Kidney epithelial cell (primary cell): ENCODE results near the gene DNAH1. TPM values are rescaled to one million over a fixed set of nuclear protein-coding genes. Genes with fewer than 3 reads are reported as not detected.

Experiments
- DNase-seq: peaks from one replicate; pipeline ENCODE4 v3.0.0-alpha.2; 2010; ENCODE audit warnings: low read depth
- H3K27me3 ChIP-seq: 2 replicates; pipeline ENCODE4 v1.6.0; 2011; ENCODE audit warnings: low read length; ENCODE audit not compliant: control insufficient read depth, insufficient read depth
- H3K36me3 ChIP-seq: 2 replicates; pipeline ENCODE4 v1.5.1; 2011; ENCODE audit warnings: low read length; ENCODE audit not compliant: control insufficient read depth, insufficient read depth
- H3K4me3 ChIP-seq: 2 replicates; pipeline ENCODE4 v1.5.1; 2011; ENCODE audit warnings: low read depth, mild to moderate bottlenecking, control low read depth, low read length
- total RNA-seq: library from RNA; depleted of rRNA; stranded (reverse); fragments of >200 nt; gene quantifications from 2 replicates; pipeline ENCODE4 v1.2.3, GENCODE V29; 2015
- TF ChIP-seq, protein P1 (sequence below): IDR thresholded peaks from 2 replicates; pipeline ENCODE4 v1.5.1; 2011; ENCODE audit warnings: mild to moderate bottlenecking, moderate library complexity, low read length, control low read depth, inconsistent platforms; ENCODE audit not compliant: insufficient read depth, poor library complexity, severe bottlenecking

The DNAH1 gene
- total RNA-seq, 1 donor from 2014 or later: 0.96 TPM

DNA sequence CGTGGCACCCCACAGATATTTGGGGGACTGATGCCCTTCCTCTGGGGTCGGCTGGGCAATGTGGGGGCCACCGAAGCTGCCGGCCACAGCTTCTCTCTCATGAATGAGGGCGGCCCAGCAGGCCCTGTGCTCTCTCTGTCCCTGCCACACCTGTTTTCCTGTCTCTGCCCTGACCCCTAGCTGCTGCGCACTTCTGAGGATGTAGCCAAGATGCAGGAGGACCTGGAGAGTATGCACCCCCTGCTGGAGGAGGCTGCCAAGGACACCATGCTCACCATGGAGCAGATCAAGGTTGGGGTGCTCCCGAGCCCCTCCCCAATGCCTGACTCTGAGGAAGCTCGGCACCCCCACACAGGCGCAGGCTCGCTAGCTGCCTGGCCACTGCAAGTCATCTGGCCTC is 69.0 kb downstream of the DNAH1 start:
- Histone ChIP-seq H3K27me3 (peaks cover 5% of the 10 kb centered on the region), H3K36me3 (no peaks in the 10 kb centered on the region), H3K4me3 (no peak overlapping the region)
- peak; percentile 14 for DNase-seq
- TF ChIP-seq, protein P1, sequence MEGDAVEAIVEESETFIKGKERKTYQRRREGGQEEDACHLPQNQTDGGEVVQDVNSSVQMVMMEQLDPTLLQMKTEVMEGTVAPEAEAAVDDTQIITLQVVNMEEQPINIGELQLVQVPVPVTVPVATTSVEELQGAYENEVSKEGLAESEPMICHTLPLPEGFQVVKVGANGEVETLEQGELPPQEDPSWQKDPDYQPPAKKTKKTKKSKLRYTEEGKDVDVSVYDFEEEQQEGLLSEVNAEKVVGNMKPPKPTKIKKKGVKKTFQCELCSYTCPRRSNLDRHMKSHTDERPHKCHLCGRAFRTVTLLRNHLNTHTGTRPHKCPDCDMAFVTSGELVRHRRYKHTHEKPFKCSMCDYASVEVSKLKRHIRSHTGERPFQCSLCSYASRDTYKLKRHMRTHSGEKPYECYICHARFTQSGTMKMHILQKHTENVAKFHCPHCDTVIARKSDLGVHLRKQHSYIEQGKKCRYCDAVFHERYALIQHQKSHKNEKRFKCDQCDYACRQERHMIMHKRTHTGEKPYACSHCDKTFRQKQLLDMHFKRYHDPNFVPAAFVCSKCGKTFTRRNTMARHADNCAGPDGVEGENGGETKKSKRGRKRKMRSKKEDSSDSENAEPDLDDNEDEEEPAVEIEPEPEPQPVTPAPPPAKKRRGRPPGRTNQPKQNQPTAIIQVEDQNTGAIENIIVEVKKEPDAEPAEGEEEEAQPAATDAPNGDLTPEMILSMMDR: peak; percentile 78

DNA sequence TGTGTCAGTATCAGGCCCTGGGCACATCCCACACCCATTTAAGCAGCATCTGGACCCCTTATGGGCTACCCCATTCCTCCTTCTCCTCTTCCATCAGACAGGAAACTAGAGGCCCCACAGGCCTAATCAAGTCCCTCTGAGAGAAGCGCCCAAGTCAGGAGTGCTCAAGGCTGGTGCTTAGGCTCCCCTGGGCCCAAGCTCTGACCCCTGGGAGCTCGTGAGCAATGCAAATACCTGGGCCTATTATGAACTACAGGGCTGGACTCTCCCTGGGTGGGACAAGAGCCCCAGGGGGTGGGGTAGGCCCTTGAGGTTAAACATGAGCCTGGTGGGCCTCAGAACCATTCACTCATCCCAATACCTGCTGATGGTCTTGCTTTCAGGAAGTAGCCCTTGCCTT is 71.4 kb downstream of the DNAH1 start:
- TF ChIP-seq, protein P1: no peak

DNA sequence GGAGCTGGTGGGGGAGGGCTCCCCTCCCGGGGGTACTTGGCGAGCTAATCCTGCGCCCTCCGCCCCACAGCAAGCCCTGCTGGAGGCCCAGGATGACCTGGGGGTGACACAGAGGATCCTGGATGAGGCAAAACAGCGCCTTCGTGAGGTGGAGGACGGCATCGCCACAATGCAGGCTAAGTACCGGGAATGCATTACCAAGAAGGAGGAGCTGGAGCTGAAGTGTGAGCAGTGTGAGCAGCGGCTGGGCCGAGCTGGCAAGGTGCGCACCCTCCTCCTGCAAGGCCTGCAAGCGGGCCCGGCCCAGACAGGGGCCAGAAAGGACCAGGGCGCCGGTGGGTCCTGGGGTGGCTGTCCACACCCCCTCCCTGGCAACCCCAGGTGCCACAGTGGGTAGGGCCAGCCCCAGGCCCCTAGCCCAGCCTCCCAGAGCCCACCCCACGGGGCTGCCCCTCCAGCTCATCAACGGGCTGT is 72.3 kb downstream of the DNAH1 start:
- TF ChIP-seq, protein P1: no peak
- H3K36me3 ChIP-seq: no peaks in the 10 kb centered on the region
- H3K4me3 ChIP-seq: no peak overlapping the region
- peaks cover 3% of the 10 kb centered on the region for H3K27me3 ChIP-seq
- no peak for DNase-seq

More for the DNA sequence above, 71.4 kb downstream of the DNAH1 start:
- Histone ChIP-seq H3K4me3 (no peak overlapping the region), H3K36me3 (no peaks in the 10 kb centered on the region), H3K27me3 (peaks cover 3% of the 10 kb centered on the region)
- no peak for DNase-seq

DNA sequence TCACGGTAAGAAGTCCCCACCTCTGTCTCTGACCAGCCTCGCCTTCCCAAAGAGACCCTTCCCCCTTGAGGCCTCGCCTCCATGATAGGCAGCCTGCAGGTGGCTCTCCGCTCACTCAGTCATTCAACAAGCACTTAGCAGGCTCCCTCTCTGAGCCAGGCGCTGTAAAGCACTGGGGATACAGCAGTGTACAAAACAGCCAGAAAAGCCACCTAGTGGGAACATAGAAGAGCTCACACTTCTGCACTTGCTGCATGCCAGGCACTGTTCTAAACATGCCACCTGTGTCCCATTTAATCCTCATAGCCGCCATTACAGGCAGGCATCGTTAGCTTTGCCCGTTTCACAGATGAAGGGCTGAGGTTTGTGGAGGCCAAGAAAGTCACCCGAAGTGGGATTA is 72.8 kb downstream of the DNAH1 start:
- no peak for DNase-seq
- Histone ChIP-seq H3K4me3 (no peak overlapping the region), H3K36me3 (no peaks in the 10 kb centered on the region), H3K27me3 (peaks cover 3% of the 10 kb centered on the region)
- TF ChIP-seq, protein P1: no peak

DNA sequence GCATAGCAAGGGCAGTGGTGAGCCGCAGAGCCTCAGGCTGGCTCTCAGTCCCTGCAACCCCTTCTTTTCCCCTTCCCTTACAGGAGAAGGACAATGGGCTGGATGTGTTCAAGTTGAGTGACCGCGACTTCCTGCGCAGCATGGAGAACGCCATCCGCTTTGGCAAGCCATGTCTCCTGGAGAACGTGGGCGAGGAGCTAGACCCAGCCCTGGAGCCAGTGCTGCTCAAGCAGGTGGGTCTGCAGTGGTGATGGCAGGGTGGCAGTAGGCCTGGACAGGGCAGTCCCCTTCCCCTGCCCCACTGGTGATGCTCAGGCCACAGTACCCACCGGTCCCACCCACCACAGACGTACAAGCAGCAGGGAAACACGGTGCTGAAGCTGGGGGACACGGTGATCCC is 75.0 kb downstream of the DNAH1 start:
- DNase-seq: no peak
- no peaks in the 10 kb centered on the region for H3K36me3 ChIP-seq
- H3K4me3 ChIP-seq: no peak overlapping the region
- TF ChIP-seq, protein P1: no peak
- peaks cover 8% of the 10 kb centered on the region for H3K27me3 ChIP-seq

DNA sequence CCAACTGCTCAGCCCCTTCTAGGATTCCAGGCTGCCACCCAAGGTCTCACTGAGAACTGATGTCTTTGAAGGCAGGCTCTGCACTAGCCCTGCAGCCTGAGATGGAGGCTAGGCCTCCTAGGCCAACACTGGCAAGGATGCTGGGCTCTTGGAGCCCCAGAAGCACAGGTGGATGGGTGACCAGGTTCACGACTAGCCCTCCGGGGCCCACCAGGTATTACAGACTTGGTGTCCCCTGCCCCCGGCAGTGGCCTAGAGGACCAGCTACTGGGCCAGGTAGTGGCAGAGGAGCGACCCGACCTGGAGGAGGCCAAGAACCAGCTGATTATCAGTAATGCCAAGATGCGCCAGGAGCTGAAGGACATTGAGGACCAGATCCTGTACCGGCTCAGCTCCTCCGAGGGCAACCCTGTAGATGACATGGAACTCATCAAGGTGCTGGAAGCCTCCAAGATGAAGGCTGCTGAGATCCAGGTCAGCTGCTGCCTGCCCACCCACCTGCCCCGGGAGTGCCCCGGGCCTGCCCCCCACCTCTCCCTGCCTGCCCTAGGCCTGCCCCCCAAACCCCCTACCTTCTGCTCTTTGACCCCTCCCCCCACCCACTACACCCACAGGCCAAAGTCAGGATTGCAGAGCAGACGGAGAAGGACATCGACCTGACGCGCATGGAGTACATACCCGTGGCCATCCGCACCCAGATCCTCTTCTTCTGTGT is 76.3 kb downstream of the DNAH1 start:
- TF ChIP-seq, protein P1: no peak
- Histone ChIP-seq H3K27me3 (peaks cover 8% of the 10 kb centered on the region), H3K4me3 (no peak overlapping the region), H3K36me3 (no peaks in the 10 kb centered on the region)
- no peak for DNase-seq
